Erythroblast (primary cell): ENCODE results near the gene GTF2F2.

Source experiments
- GATA1 ChIP-seq: IDR thresholded peaks from 2 replicates; pipeline ENCODE4 v1.6.1; 2011; ENCODE audit warnings: low read depth, mild to moderate bottlenecking, control low read depth, low read length, moderate library complexity
- POLR2A ChIP-seq: IDR thresholded peaks from 2 replicates; pipeline ENCODE4 v1.6.1; 2011; ENCODE audit warnings: mild to moderate bottlenecking, low read length

DNA sequence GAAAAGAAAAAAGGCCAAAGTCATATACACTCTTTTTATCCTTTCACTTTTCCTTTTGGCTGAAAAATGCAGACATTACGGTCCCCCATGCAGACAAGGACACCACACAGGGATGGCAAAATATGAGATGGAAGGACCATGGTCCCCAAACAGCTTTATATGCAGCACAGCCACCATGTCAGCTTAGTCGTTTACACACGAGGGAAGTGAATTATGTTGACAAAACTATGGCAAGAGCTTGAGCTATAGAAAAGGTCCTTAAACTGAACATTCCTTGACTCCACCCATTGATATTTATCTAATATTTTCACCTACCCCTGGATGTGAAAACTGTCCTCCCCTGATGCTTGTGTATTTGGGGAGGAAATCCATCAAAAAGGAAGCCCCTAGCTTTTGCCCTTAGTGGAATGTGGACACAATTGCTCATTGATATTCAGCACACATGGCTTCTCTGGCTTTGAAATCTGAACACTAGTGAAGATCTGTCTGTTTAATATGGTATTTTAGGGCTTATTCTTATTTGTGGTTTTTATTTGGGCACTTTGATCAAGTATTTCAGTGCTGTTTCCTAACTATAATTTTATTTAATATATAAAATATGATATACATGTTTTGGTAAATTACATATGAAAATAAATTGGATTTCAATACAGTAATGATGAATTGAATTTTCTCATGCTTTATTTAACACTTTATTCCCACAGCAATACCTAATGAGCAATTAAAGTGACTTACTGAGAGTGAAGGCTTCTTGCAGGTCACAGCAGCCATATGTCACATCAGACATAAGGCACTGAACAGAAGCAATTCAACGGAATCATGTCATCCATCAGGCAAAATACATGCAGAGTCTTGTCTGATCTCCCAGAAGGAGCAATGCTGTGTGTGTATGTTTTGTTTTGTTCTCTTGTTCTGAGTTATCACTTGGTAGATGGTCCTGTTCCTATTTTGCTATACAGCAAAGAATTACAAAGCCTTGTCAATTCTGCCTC, 6.8 kb upstream of the GTF2F2 start:
- no peak for TF ChIP-seq POLR2A
- no peak for TF ChIP-seq GATA1
